D721Med (cell line): ENCODE data around the gene TTC33.

ENCODE experiments used
- DNase-seq: peaks from one replicate; pipeline ENCODE4 v3.0.0; 2011; ENCODE audit warnings: low spot score; ENCODE audit not compliant: insufficient read length
- FAIRE-seq: peaks from 2 replicates; lab custom pipeline; 2011; peaks lifted over from hg19 to GRCh38; lab: Jason Lieb, UNC
- CTCF ChIP-seq: IDR thresholded peaks from 2 replicates; pipeline ENCODE4 v1.5.1; 2012; ENCODE audit warnings: mild to moderate bottlenecking, control low read depth; ENCODE audit not compliant: insufficient read depth; ENCODE audit errors: missing control alignments

Gene TTC33

GRCh38 chr5:40688996-40689395 is 66.8 kb downstream of the TTC33 start:
- DNase-seq (no peak), FAIRE-seq (no peak)
- no peak for TF ChIP-seq CTCF

GRCh38 chr5:40688127-40688761 is 67.5 kb downstream of the TTC33 start:
- FAIRE-seq (peak; percentile 87), DNase-seq (no peak)
- TF ChIP-seq CTCF = peak; percentile 87

- DNase-seq = no peak
- no peak for FAIRE-seq
- no peak for TF ChIP-seq CTCF
Observed at GRCh38 chr5:40687321-40687720, 68.4 kb downstream of the TTC33 start.

GRCh38 chr5:40685976-40686486 is 69.7 kb downstream of the TTC33 start:
- TF ChIP-seq CTCF = no peak
- FAIRE-seq (no peak), DNase-seq (no peak)

- TF ChIP-seq CTCF = no peak
- no peak for FAIRE-seq
- DNase-seq = no peak
Observed at GRCh38 chr5:40685193-40685592, 70.6 kb downstream of the TTC33 start.

- no peak for TF ChIP-seq CTCF
- DNase-seq = no peak
- no peak for FAIRE-seq
Observed at GRCh38 chr5:40683305-40683704, 72.5 kb downstream of the TTC33 start.
